ENCODE data around the gene DLG2. TPM values are rescaled to one million over a fixed set of nuclear protein-coding genes. Genes with fewer than 3 reads are reported as not detected.

DLG2 gene
- total and polyA plus RNA-seq, 9 of the 15 experiments (the other 6 are each of a cell fraction or from before 2014, with no cell fraction given) = 0.52 to 1.6 (median 0.95) TPM

DNA sequence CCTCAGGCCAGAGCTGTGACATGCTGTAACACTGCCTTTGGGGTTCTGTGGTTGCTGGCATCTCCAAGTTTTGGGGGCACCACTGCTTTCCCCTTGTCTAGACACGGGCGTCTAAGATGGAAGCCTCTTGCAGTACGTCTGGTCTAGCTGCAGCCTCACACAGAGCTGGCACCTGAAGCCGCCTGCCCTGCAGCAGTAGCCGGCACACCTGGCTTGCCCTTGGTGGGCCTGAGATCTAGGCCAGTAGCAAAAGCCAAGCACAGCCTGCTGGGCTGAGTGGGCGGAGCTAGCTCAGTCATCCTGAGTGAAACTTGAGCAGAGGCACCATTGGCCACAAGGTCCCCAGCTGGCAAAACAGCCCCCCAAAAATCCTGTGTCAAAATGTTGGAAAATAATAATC lies 154.2 kb downstream of the DLG2 start:
- FAIRE-seq = no peak
- no peaks in the 10 kb centered on the region for H3K4me1 ChIP-seq (replicated peaks in 1 of 2; ENCODE audit: control insufficient read depth in 2 of 2, insufficient read depth in 2 of 2, low read length in 2 of 2)
- intact Hi-C loops (cut with micrococcal nuclease) (no loop called here), in situ Hi-C loops (cut with MboI) (no loop called here)
- no peak overlapping the region for H3K9ac ChIP-seq (ENCODE audit: insufficient read depth in 1 of 2, low read depth in 2 of 2, low read length in 2 of 2)
- H3K36me3 ChIP-seq (ENCODE audit: control insufficient read depth, insufficient read depth, low read length) = no peaks in the 10 kb centered on the region
- no peaks in the 10 kb centered on the region for H3K9me1 ChIP-seq (ENCODE audit: control insufficient read depth, insufficient read depth, low read length)
- no peak overlapping the region for H2AFZ ChIP-seq (ENCODE audit: low read depth, low read length)
- ChIA-PET POLR2A (no interaction called here), CTCF (ENCODE audit: low intra/inter-chr PET ratio) (no interaction called here)
- WGBS (ENCODE audit: insufficient coverage, low coverage, missing lambda C conversion rate) = 0% methylated on average over 6 of the region's 6 CpGs
- no peak for TF ChIP-seq ZNF561 (CRISPR knock-in tag; conservative IDR thresholded peaks at IDR 0.05)
- TF ChIP-seq NFIC (IDR thresholded peaks at IDR 0.05) = no peak
- no peak for TF ChIP-seq ZNF212 (CRISPR knock-in tag; IDR thresholded peaks at IDR 0.05)
- no peak for TF ChIP-seq COPS2 (conservative IDR thresholded peaks at IDR 0.05)
- H3K4me2 ChIP-seq (ENCODE audit: insufficient read depth, low read length) = no peak overlapping the region
- no peaks in the 10 kb centered on the region for H4K20me1 ChIP-seq (replicated peaks; ENCODE audit: control insufficient read depth, insufficient read depth, low read length)
- no peak overlapping the region for H3K4me3 ChIP-seq
- no peak overlapping the region for H3K27ac ChIP-seq (ENCODE audit: extremely low read depth, low read depth, low read length)
- no peaks in the 10 kb centered on the region for H3K27me3 ChIP-seq (ENCODE audit: control insufficient read depth in 2 of 2, insufficient read depth in 2 of 2, low read length in 2 of 2)
- DNase-seq (ENCODE audit: extremely low read depth in 1 of 4, low spot score in 3 of 4) = no peak
- no TSS peak for BruUV-seq (replicated peaks)
- ATAC-seq = no peak
- H3K79me2 ChIP-seq (ENCODE audit: control insufficient read depth, insufficient read depth, low read length) = no peaks in the 10 kb centered on the region
- no peaks in the 10 kb centered on the region for H3K9me3 ChIP-seq (replicated peaks; ENCODE audit: control insufficient read depth, insufficient read depth, low read depth, low read length)

DNA sequence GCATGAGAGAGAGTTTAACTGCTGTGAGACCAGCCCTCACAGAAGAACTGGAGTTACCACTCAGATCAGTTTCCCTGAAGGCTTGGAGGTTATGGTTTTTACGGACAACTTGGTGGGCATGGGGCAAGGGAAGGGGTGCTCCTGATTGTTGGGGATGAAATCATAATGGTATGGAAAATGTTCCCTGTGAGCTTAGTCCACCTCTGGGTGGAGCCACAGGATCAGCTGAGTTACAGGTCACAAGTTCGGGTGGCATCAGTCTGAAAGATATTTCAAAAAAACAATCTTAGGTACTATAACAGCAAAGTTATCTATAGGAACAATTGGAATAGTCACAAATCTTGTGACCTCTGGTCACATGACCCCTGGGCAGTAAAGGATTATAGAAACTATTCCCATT lies 162.9 kb downstream of the DLG2 start:
- FAIRE-seq = no peak
- H3K27ac ChIP-seq (ENCODE audit: extremely low read depth, low read depth, low read length) = no peak overlapping the region

More for the DNA sequence above, 162.9 kb downstream of the DLG2 start:
- no TSS peak for BruUV-seq (replicated peaks)
- H3K9me1 ChIP-seq (ENCODE audit: control insufficient read depth, insufficient read depth, low read length) = no peaks in the 10 kb centered on the region
- ATAC-seq = no peak
- no peaks in the 10 kb centered on the region for H3K36me3 ChIP-seq (ENCODE audit: control insufficient read depth, insufficient read depth, low read length)
- no peaks in the 10 kb centered on the region; the same call in 1 of the 2 replicates for H3K9me3 ChIP-seq (replicated peaks; ENCODE audit: control insufficient read depth, insufficient read depth, low read depth, low read length)
- H3K27me3 ChIP-seq (ENCODE audit: control insufficient read depth in 2 of 2, insufficient read depth in 2 of 2, low read length in 2 of 2) = no peaks in the 10 kb centered on the region
- ChIA-PET CTCF (ENCODE audit: low intra/inter-chr PET ratio) (no interaction called here), POLR2A (no interaction called here)
- intact Hi-C loops (cut with micrococcal nuclease) (no loop called here), in situ Hi-C loops (cut with MboI) (no loop called here)
- H2AFZ ChIP-seq (ENCODE audit: low read depth, low read length) = no peak overlapping the region
- no peaks in the 10 kb centered on the region for H3K4me1 ChIP-seq (replicated peaks in 1 of 2; ENCODE audit: control insufficient read depth in 2 of 2, insufficient read depth in 2 of 2, low read length in 2 of 2)
- WGBS (ENCODE audit: insufficient coverage, low coverage, missing lambda C conversion rate) = 0% methylated on average over 2 of the region's 2 CpGs
- no peak for DNase-seq (ENCODE audit: extremely low read depth in 1 of 4, low spot score in 3 of 4)
- TF ChIP-seq NFXL1 (CRISPR knock-in tag; IDR thresholded peaks at IDR 0.05) (no peak), RBBP5 (IDR thresholded peaks at IDR 0.05; ENCODE audit: borderline replicate concordance, insufficient read depth, low read length, poor library complexity, severe bottlenecking) (no peak), ZFP1 (CRISPR knock-in tag; IDR thresholded peaks at IDR 0.05) (no peak), BRD4 (IDR thresholded peaks at IDR 0.05) (no peak)
- TF ChIP-seq, protein P1, sequence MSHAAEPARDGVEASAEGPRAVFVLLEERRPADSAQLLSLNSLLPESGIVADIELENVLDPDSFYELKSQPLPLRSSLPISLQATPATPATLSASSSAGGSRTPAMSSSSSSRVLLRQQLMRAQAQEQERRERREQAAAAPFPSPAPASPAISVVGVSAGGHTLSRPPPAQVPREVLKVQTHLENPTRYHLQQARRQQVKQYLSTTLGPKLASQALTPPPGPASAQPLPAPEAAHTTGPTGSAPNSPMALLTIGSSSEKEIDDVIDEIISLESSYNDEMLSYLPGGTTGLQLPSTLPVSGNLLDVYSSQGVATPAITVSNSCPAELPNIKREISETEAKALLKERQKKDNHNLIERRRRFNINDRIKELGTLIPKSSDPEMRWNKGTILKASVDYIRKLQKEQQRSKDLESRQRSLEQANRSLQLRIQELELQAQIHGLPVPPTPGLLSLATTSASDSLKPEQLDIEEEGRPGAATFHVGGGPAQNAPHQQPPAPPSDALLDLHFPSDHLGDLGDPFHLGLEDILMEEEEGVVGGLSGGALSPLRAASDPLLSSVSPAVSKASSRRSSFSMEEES (CRISPR knock-in tag; IDR thresholded peaks at IDR 0.05) = peak; percentile 23
- H3K79me2 ChIP-seq (ENCODE audit: control insufficient read depth, insufficient read depth, low read length) = no peaks in the 10 kb centered on the region
- H3K9ac ChIP-seq (ENCODE audit: insufficient read depth in 1 of 2, low read depth in 2 of 2, low read length in 2 of 2) = no peak overlapping the region
- H3K4me2 ChIP-seq (ENCODE audit: insufficient read depth, low read length) = no peak overlapping the region
- H4K20me1 ChIP-seq (replicated peaks; ENCODE audit: control insufficient read depth, insufficient read depth, low read length) = no peaks in the 10 kb centered on the region
- no peak overlapping the region for H3K4me3 ChIP-seq

All from K562 (cell line).